Mesenchymal stem cell (in vitro differentiated cells and primary cell): ENCODE results near the gene STK25.

Experiments used
- DNase-seq: peaks from one replicate; pipeline ENCODE4 v3.0.0-alpha.2; 2013
- H2AFZ ChIP-seq: one replicate; pipeline ENCODE4 v1.6.1; 2013; ENCODE audit warnings: low read depth, mild to moderate bottlenecking, control low read depth, inconsistent platforms, low read length, moderate library complexity
- H2AK5ac ChIP-seq: 2 replicates; pipeline ENCODE4 v1.6.1; 2013; ENCODE audit warnings: low read length, moderate library complexity, mild to moderate bottlenecking, inconsistent platforms; ENCODE audit not compliant: severe bottlenecking
- H2BK120ac ChIP-seq: one replicate; pipeline ENCODE4 v1.6.1; 2013; ENCODE audit warnings: low read depth, mild to moderate bottlenecking, inconsistent platforms, low read length, moderate library complexity
- H2BK12ac ChIP-seq, 2 experiments: one replicate each; pipeline ENCODE4 v1.6.1; 2013; ENCODE audit warnings: inconsistent platforms in 2 of 2, low read length in 2 of 2, mild to moderate bottlenecking in 2 of 2, moderate library complexity in 2 of 2, control low read depth in 1 of 2
- H2BK15ac ChIP-seq: one replicate; pipeline ENCODE4 v1.6.1; 2013; ENCODE audit warnings: mild to moderate bottlenecking, low read depth, inconsistent platforms; ENCODE audit not compliant: poor library complexity, severe bottlenecking
- H2BK5ac ChIP-seq: 2 replicates; pipeline ENCODE4 v1.6.1; 2013; ENCODE audit warnings: low read depth, mild to moderate bottlenecking, low read length, control low read depth, inconsistent platforms; ENCODE audit not compliant: poor library complexity, severe bottlenecking
- H3K14ac ChIP-seq, 2 experiments: one replicate each; pipeline ENCODE4 v1.6.1; 2013; ENCODE audit warnings: inconsistent platforms in 2 of 2, low read length in 2 of 2, control low read depth in 1 of 2, mild to moderate bottlenecking in 1 of 2, moderate library complexity in 1 of 2
- H3K18ac ChIP-seq, 2 experiments: one replicate each; pipeline ENCODE4 v1.6.1; 2013; ENCODE audit warnings: inconsistent platforms in 2 of 2, low read length in 2 of 2, control low read depth in 1 of 2, low read depth in 1 of 2, mild to moderate bottlenecking in 1 of 2
- H3K23ac ChIP-seq, 2 experiments: one replicate each; pipeline ENCODE4 v1.6.1; 2013; ENCODE audit warnings: inconsistent platforms in 2 of 2, low read length in 2 of 2, mild to moderate bottlenecking in 2 of 2, moderate library complexity in 2 of 2, control low read depth in 1 of 2
- H3K27ac ChIP-seq: 2 replicates; pipeline ENCODE4 v1.5.1; 2013; ENCODE audit warnings: mild to moderate bottlenecking, moderate library complexity, low read length, control low read depth, inconsistent platforms; ENCODE audit not compliant: poor library complexity, severe bottlenecking
- H3K27me3 ChIP-seq, 2 experiments: 2 replicates each; pipeline versions ENCODE4 v1.6.1 to v1.7.0; 2013; ENCODE audit warnings: low read length in 2 of 2, mild to moderate bottlenecking in 2 of 2, moderate library complexity in 2 of 2, control low read depth in 1 of 2, inconsistent platforms in 1 of 2; ENCODE audit not compliant: control insufficient read depth in 1 of 2, insufficient read depth in 1 of 2
- H3K36me3 ChIP-seq, 2 experiments: 2 replicates each; pipeline versions ENCODE4 v1.6.1 to v1.7.0; 2013; ENCODE audit warnings: low read length in 2 of 2, control low read depth in 1 of 2, inconsistent platforms in 1 of 2, low read depth in 1 of 2, mild to moderate bottlenecking in 1 of 2; ENCODE audit not compliant: insufficient read depth in 2 of 2, control insufficient read depth in 1 of 2
- H3K4ac ChIP-seq, 2 experiments: one replicate each; pipeline ENCODE4 v1.6.1; 2013; ENCODE audit warnings: inconsistent platforms in 2 of 2, low read length in 2 of 2, mild to moderate bottlenecking in 2 of 2, moderate library complexity in 2 of 2, control low read depth in 1 of 2, low read depth in 1 of 2
- H3K4me1 ChIP-seq: 2 replicates; pipeline ENCODE4 v1.6.1; 2013; ENCODE audit warnings: low read depth, low read length, control low read depth; ENCODE audit not compliant: control insufficient read depth, insufficient read depth
- H3K4me2 ChIP-seq: 2 replicates; pipeline ENCODE4 v1.6.1; 2013; ENCODE audit warnings: low read length, mild to moderate bottlenecking, inconsistent platforms; ENCODE audit not compliant: poor library complexity, severe bottlenecking
- H3K4me3 ChIP-seq, 2 experiments: 2 replicates each; pipeline versions ENCODE4 v1.5.1 to v1.7.0; 2013; ENCODE audit warnings: low read length in 2 of 2, mild to moderate bottlenecking in 2 of 2, control low read depth in 1 of 2, low read depth in 1 of 2; ENCODE audit not compliant: insufficient read depth in 1 of 2
- H3K79me1 ChIP-seq: replicated peaks from 2 replicates; pipeline ENCODE4 v1.6.1; 2013; ENCODE audit warnings: mild to moderate bottlenecking, control low read depth, low read length, inconsistent platforms; ENCODE audit not compliant: poor library complexity, severe bottlenecking
- H3K9ac ChIP-seq: 2 replicates; pipeline ENCODE4 v1.7.0; 2013; ENCODE audit warnings: mild to moderate bottlenecking, low read length, moderate library complexity
- H3K9me3 ChIP-seq: 2 replicates; pipeline ENCODE4 v1.7.0; 2013; ENCODE audit warnings: mild to moderate bottlenecking, low read length; ENCODE audit not compliant: control insufficient read depth
- H4K8ac ChIP-seq: one replicate; pipeline ENCODE4 v1.6.1; 2013; ENCODE audit warnings: inconsistent platforms, mild to moderate bottlenecking, low read length, moderate library complexity
- H4K91ac ChIP-seq: one replicate; pipeline ENCODE4 v1.6.1; 2013; ENCODE audit warnings: mild to moderate bottlenecking, low read length, inconsistent platforms
- WGBS: methylation state at CpG from one replicate; pipeline ENCODE4 v1.1.7; 2013; ENCODE audit warnings: mixed read lengths; 5-methylcytosine and 5-hydroxymethylcytosine counted together

Gene STK25

GRCh38 chr2:241502281-241502680, 6.1 kb downstream of the STK25 start:
- Histone ChIP-seq H3K9ac (no peak overlapping the region), H3K4me1 (peaks cover 44% of the 10 kb centered on the region), H4K8ac (no peak overlapping the region), H2AK5ac (no peak overlapping the region), H2BK120ac (no peak overlapping the region), H2BK15ac (no peak overlapping the region), H3K4ac (no peak overlapping the region), H3K27me3 (no peaks in the 10 kb centered on the region), H4K91ac (no peak overlapping the region), H3K36me3 (peaks cover 42 to 71% of the 10 kb centered on the region in 2 experiments), H3K14ac (no peak overlapping the region), H2AFZ (no peak overlapping the region), H3K4me3 (no peak overlapping the region), H3K23ac (no peak overlapping the region), H3K79me1 (peaks cover 47% of the 10 kb centered on the region), H3K18ac (no peak overlapping the region), H2BK12ac (no peak overlapping the region), H3K27ac (no peak overlapping the region), H3K9me3 (no peaks in the 10 kb centered on the region), H2BK5ac (no peak overlapping the region), H3K4me2 (no peak overlapping the region)
- DNase-seq: no peak
- 91% methylated on average over 9 of the region's 11 CpGs for WGBS

GRCh38 chr2:241501551-241501950, 6.8 kb downstream of the STK25 start:
- H3K23ac ChIP-seq: no peak overlapping the region
- H3K9ac ChIP-seq: no peak overlapping the region
- no peaks in the 10 kb centered on the region for H3K27me3 ChIP-seq
- no peak overlapping the region for H4K91ac ChIP-seq
- DNase-seq: no peak
- no peak overlapping the region for H4K8ac ChIP-seq
- no peak overlapping the region for H2BK120ac ChIP-seq
- no peak overlapping the region for H2BK15ac ChIP-seq
- peaks cover 49 to 75% of the 10 kb centered on the region in 2 experiments for H3K36me3 ChIP-seq
- no peak overlapping the region for H3K18ac ChIP-seq
- peaks cover 38% of the 10 kb centered on the region for H3K4me1 ChIP-seq
- no peak overlapping the region for H2AK5ac ChIP-seq
- H3K14ac ChIP-seq: no peak overlapping the region
- no peak overlapping the region for H3K4me2 ChIP-seq
- no peak overlapping the region for H3K27ac ChIP-seq
- H2BK12ac ChIP-seq: no peak overlapping the region
- H3K9me3 ChIP-seq: no peaks in the 10 kb centered on the region
- H3K4ac ChIP-seq: no peak overlapping the region
- H2BK5ac ChIP-seq: no peak overlapping the region
- H3K79me1 ChIP-seq: peaks cover 50% of the 10 kb centered on the region
- WGBS: 95% methylated on average over 16 of the region's 17 CpGs
- no peak overlapping the region for H2AFZ ChIP-seq
- no peak overlapping the region for H3K4me3 ChIP-seq

- Histone ChIP-seq H2AFZ (no peak overlapping the region), H3K4me3 (no peak overlapping the region), H2BK15ac (no peak overlapping the region), H2BK120ac (no peak overlapping the region), H3K27ac (no peak overlapping the region), H3K79me1 (peaks cover 50% of the 10 kb centered on the region), H3K4ac (no peak overlapping the region), H3K4me1 (peaks cover 36% of the 10 kb centered on the region), H3K4me2 (no peak overlapping the region), H3K9ac (no peak overlapping the region), H3K9me3 (no peaks in the 10 kb centered on the region), H4K8ac (no peak overlapping the region), H3K14ac (no peak overlapping the region), H3K18ac (no peak overlapping the region), H3K36me3 (peaks cover 53 to 77% of the 10 kb centered on the region in 2 experiments), H3K27me3 (no peaks in the 10 kb centered on the region), H2BK5ac (no peak overlapping the region), H2BK12ac (no peak overlapping the region), H2AK5ac (no peak overlapping the region), H3K23ac (no peak overlapping the region), H4K91ac (no peak overlapping the region)
- 93% methylated on average over 12 of the region's 12 CpGs for WGBS
- no peak for DNase-seq
Observed at GRCh38 chr2:241501099-241501541, 7.3 kb downstream of the STK25 start.

GRCh38 chr2:241500431-241500975, 7.9 kb downstream of the STK25 start:
- Histone ChIP-seq H3K18ac (no peak overlapping the region), H3K27ac (no peak overlapping the region), H3K9me3 (no peaks in the 10 kb centered on the region), H2BK12ac (no peak overlapping the region), H3K4ac (no peak overlapping the region), H4K91ac (peak overlapping the region; percentile 2), H2BK15ac (no peak overlapping the region), H3K79me1 (peaks cover 48% of the 10 kb centered on the region), H3K14ac (no peak overlapping the region), H2AFZ (no peak overlapping the region), H3K36me3 (peaks cover 60 to 77% of the 10 kb centered on the region in 2 experiments), H3K4me3 (no peak overlapping the region), H3K23ac (no peak overlapping the region), H2AK5ac (no peak overlapping the region), H4K8ac (no peak overlapping the region), H3K4me1 (peaks cover 30% of the 10 kb centered on the region), H2BK120ac (no peak overlapping the region), H2BK5ac (no peak overlapping the region), H3K4me2 (no peak overlapping the region), H3K9ac (no peak overlapping the region), H3K27me3 (no peaks in the 10 kb centered on the region)
- 95% methylated on average over 12 of the region's 12 CpGs for WGBS
- DNase-seq: no peak
